Endometrial microvascular endothelial cells (primary cell): ENCODE data around the gene PEX3. TPM values are rescaled to one million over a fixed set of nuclear protein-coding genes. Genes with fewer than 3 reads are reported as not detected.
"Not testable (repeated sequence)": the region's sequence is repeated elsewhere in the genome, so short reads cannot be mapped to it uniquely, and the experiment has no call there.

Experiments
- in situ Hi-C: cut with HindIII; loops from 2 replicates; pipeline ENCODE4 v1.10.0; 2017; ENCODE audit warnings: low sequenced_read_pairs, low pct_unique_long_range_greater_than_20kb; ENCODE audit errors: inconsistent ontology term
- total RNA-seq: library from RNA; depleted of rRNA; stranded (reverse); fragments of >200 nt; gene quantifications from one replicate; pipeline ENCODE4 v1.2.3, GENCODE V29; 2015; ENCODE audit errors: inconsistent ontology term

PEX3 gene
- total RNA-seq, 1 donor from 2014 or later: 23.0 TPM

- in situ Hi-C loops: no loop called here
Measured at GRCh38 chr6:143498428-143498827, 47.8 kb downstream of the PEX3 start.

- in situ Hi-C loops: no loop called here
Measured at GRCh38 chr6:143501851-143502250, 51.2 kb downstream of the PEX3 start.

GRCh38 chr6:143504369-143504768 is 53.8 kb downstream of the PEX3 start:
- in situ Hi-C loops: no loop called here

- in situ Hi-C loops: no loop called here
Measured at GRCh38 chr6:143505111-143505510, 54.5 kb downstream of the PEX3 start.

GRCh38 chr6:143505537-143505936 is 54.9 kb downstream of the PEX3 start:
- in situ Hi-C loops: no loop called here

GRCh38 chr6:143506199-143506598 is 55.6 kb downstream of the PEX3 start:
- in situ Hi-C loops: no loop called here

- in situ Hi-C loops: no loop called here
Measured at GRCh38 chr6:143506620-143507019, 56.0 kb downstream of the PEX3 start.

GRCh38 chr6:143507358-143508145 is 56.9 kb downstream of the PEX3 start:
- in situ Hi-C loops: no loop called here

- in situ Hi-C loops: not testable (repeated sequence)
Measured at GRCh38 chr6:143510326-143510725, 59.7 kb downstream of the PEX3 start.

- in situ Hi-C loops: no loop called here
Measured at GRCh38 chr6:143510991-143511891, 60.6 kb downstream of the PEX3 start, which contains the start of gene FUCA2. TSS of gene FUCA2 (minus strand) at chr6:143511720. CDS start at chr6:143511634, 86 bp downstream.

- in situ Hi-C loops: no loop called here
Measured at GRCh38 chr6:143513410-143513809, 62.8 kb downstream of the PEX3 start.

GRCh38 chr6:143515061-143515760 is 64.6 kb downstream of the PEX3 start:
- in situ Hi-C loops: no loop called here

- in situ Hi-C loops: no loop called here
Measured at GRCh38 chr6:143515766-143516355, 65.3 kb downstream of the PEX3 start.

- in situ Hi-C loops: no loop called here
Measured at GRCh38 chr6:143516690-143517446, 66.3 kb downstream of the PEX3 start.

GRCh38 chr6:143517447-143517773 is 66.8 kb downstream of the PEX3 start:
- in situ Hi-C loops: no loop called here

GRCh38 chr6:143522039-143522600 is 71.5 kb downstream of the PEX3 start:
- in situ Hi-C loops: no loop called here

GRCh38 chr6:143525356-143525755 is 74.8 kb downstream of the PEX3 start:
- in situ Hi-C loops: no loop called here

GRCh38 chr6:143527677-143528076 is 77.1 kb downstream of the PEX3 start:
- in situ Hi-C loops: no loop called here
